Lung (tissue), 12 donors: ENCODE measurements around the gene CALCB. TPM values are rescaled to one million over a fixed set of nuclear protein-coding genes. Genes with fewer than 3 reads are reported as not detected.

Source experiments
- ATAC-seq: fragments of 200-7000 bp; cut with Tn5 transposase; one replicate; pipeline ENCODE4 v1.9.1; 2020; ENCODE audit warnings: moderate number of reproducible peaks; ENCODE audit not compliant: insufficient read depth, low FRiP score
- DNase-seq, 3 donors: peaks; one replicate each; pipeline ENCODE4 v3.0.0-alpha.2; 2013 to 2017
- H3K27ac ChIP-seq, 2 donors: one replicate each; pipeline ENCODE4 v1.5.1; 2013; ENCODE audit warnings: mild to moderate bottlenecking in 2 of 2, moderate library complexity in 2 of 2, control low read depth in 1 of 2, inconsistent platforms in 1 of 2, low read depth in 1 of 2, low read length in 1 of 2
- H3K27me3 ChIP-seq, 3 donors: one replicate each; pipeline ENCODE4 v1.5.1; 2013; ENCODE audit warnings: low read length in 2 of 3; ENCODE audit not compliant: control insufficient read depth in 3 of 3, insufficient read depth in 3 of 3
- H3K36me3 ChIP-seq, 4 donors: one replicate each; pipeline ENCODE4 v1.5.1; 2013; ENCODE audit warnings: low read length in 4 of 4, mild to moderate bottlenecking in 1 of 4, moderate library complexity in 1 of 4; ENCODE audit not compliant: control insufficient read depth in 4 of 4, insufficient read depth in 4 of 4
- H3K4me1 ChIP-seq, 5 donors: one replicate each; pipeline ENCODE4 v1.5.1; 2013; ENCODE audit warnings: low read length in 5 of 5, mild to moderate bottlenecking in 2 of 5, moderate library complexity in 1 of 5; ENCODE audit not compliant: control insufficient read depth in 5 of 5, insufficient read depth in 5 of 5
- H3K4me3 ChIP-seq: one replicate; pipeline ENCODE4 v1.5.1; 2013; ENCODE audit warnings: mild to moderate bottlenecking, control low read depth, moderate library complexity
- H3K9ac ChIP-seq, 2 donors: one replicate each; pipeline ENCODE4 v1.5.1; 2013; ENCODE audit warnings: low read length in 2 of 2, control low read depth in 1 of 2; ENCODE audit not compliant: insufficient read depth in 1 of 2
- H3K9me3 ChIP-seq, 4 donors: one replicate each; pipeline ENCODE4 v1.5.1; 2013; ENCODE audit warnings: low read length in 3 of 4, mild to moderate bottlenecking in 1 of 4, moderate library complexity in 1 of 4; ENCODE audit not compliant: control insufficient read depth in 4 of 4, insufficient read depth in 3 of 4
- WGBS, 2 donors: extraction: QIAGEN DNeasy Blood & Tissue Kit; methylation state at CpG; one replicate each; pipeline ENCODE4 v1.1.7; 2013; 5-methylcytosine and 5-hydroxymethylcytosine counted together
- polyA plus RNA-seq, 2 donors: library from polyadenylated mRNA; stranded (reverse); fragments of 200-250 nt; gene quantifications; one replicate each; pipeline ENCODE4 v1.2.1, GENCODE V29; 2013
- total RNA-seq, 2 donors: library from RNA; depleted of rRNA in 1 of 2; stranded (reverse); fragments of >200 nt in 1 of 2; gene quantifications; one replicate each; pipeline ENCODE4 v1.2.1, GENCODE V29; 2014 to 2021
- TF ChIP-seq, protein P1 (sequence below): IDR thresholded peaks from 2 replicates; pipeline ENCODE4 v1.5.1; 2012; ENCODE audit warnings: mild to moderate bottlenecking; ENCODE audit errors: control extremely low read depth, extremely low read depth
- donor health status: control.
- donor health status: control.
- donor health status: Bipolar disorder and iron deficiency.
- donor health status: healthy.
- donor health status: DM: yes; HTN: yes; CAD: no.

Gene CALCB
- total and polyA plus RNA-seq, 4 donors, result 0.09 to 0.25 (median 0.11) TPM; not detected in 1

DNA sequence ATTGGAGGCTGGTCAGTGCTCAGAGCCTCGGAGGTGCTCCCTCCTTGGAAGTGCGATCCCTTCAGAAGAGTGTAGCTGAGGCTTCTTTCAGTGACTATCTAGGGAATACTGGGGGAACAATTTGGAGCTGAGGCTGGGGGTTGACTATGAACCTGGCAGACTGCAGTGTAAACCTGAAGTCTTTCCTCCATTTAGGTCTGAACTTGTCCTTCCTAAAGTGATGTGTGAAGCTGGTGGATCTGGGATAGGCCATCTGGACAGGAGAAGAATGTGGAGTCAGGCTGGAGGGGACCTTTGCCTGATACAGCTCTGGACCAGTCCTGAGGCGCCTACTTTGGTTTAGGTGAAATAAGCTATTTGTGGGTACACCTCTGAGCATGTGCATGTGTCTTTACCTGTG is 37.8 kb downstream of the CALCB start:
- Histone ChIP-seq H3K4me1 (peaks cover 0 to 8% (median 0%) of the 10 kb centered on the region in 5 donors), H3K27me3 (peaks cover 0 to 4% (median 0%) of the 10 kb centered on the region in 3 donors), H3K27ac (no peak overlapping the region), H3K9me3 (peaks cover 0 to 1% (median 0%) of the 10 kb centered on the region in 4 donors), H3K36me3 (no peaks in the 10 kb centered on the region), H3K4me3 (no peak overlapping the region), H3K9ac (no peak overlapping the region)
- no peak for DNase-seq
- no peak for ATAC-seq
- 93 to 98% methylated on average over 3 of the region's 3 CpGs for WGBS, 2 donors
- TF ChIP-seq, protein P1, sequence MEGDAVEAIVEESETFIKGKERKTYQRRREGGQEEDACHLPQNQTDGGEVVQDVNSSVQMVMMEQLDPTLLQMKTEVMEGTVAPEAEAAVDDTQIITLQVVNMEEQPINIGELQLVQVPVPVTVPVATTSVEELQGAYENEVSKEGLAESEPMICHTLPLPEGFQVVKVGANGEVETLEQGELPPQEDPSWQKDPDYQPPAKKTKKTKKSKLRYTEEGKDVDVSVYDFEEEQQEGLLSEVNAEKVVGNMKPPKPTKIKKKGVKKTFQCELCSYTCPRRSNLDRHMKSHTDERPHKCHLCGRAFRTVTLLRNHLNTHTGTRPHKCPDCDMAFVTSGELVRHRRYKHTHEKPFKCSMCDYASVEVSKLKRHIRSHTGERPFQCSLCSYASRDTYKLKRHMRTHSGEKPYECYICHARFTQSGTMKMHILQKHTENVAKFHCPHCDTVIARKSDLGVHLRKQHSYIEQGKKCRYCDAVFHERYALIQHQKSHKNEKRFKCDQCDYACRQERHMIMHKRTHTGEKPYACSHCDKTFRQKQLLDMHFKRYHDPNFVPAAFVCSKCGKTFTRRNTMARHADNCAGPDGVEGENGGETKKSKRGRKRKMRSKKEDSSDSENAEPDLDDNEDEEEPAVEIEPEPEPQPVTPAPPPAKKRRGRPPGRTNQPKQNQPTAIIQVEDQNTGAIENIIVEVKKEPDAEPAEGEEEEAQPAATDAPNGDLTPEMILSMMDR, result no peak

DNA sequence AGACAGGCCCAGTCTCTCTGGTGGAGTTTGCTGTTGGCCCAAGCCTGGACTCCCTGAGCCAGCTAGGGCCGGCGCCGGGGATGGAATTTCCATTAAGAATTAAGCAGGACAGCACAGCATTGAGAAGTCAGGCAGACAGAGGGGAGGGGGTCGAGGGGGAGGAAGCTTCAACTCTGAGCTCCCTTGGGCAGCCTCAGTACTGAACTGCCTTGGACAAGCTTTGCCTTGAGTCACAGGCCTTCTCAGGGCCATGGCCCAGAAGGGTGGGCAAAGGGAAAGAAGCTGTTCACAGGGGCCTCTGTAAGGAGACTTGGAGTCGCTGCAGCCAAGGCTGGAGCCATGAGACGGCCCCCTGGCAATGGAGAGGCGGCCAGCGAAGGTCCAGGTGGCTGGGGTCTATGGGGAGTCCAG is 38.7 kb downstream of the CALCB start:
- ATAC-seq (no peak), DNase-seq (peak in 2 of 3 donors; percentile 14 to 40)
- Histone ChIP-seq H3K9me3 (peaks cover 0 to 1% (median 0%) of the 10 kb centered on the region in 4 donors), H3K4me1 (peaks cover 0 to 8% (median 0%) of the 10 kb centered on the region in 5 donors), H3K4me3 (no peak overlapping the region), H3K27ac (no peak overlapping the region), H3K9ac (no peak overlapping the region), H3K27me3 (peaks cover 0 to 4% (median 0%) of the 10 kb centered on the region in 3 donors), H3K36me3 (no peaks in the 10 kb centered on the region)
- WGBS, 2 donors, result 84 to 92% methylated on average over 8 of the region's 8 CpGs
- TF ChIP-seq, protein P1, result no peak

DNA sequence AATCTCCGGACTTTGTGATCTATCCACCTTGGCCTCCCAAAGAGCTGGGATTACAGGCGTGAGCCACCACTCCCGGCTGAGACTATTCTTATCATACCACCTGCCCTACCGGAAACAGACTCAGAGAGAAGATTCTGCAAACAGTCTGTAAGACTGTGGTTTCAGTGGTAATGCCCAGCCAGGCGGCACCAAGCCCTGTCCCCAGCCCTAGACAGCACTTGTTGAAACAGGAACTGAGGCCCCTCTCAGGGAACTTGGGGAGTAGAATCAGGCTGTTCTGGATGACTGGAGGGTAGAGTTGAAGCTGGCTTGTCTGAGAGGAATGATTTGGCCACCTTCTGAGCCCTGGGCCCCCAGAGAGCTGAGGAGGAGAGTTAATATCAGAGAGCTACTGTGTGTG is 40.0 kb downstream of the CALCB start:
- DNase-seq, result no peak
- Histone ChIP-seq H3K27ac (no peak overlapping the region), H3K4me1 (peaks cover 0 to 8% (median 0%) of the 10 kb centered on the region in 5 donors)

More for the DNA sequence above, 40.0 kb downstream of the CALCB start:
- WGBS, 2 donors, result 51 to 66% methylated on average over 5 of the region's 5 CpGs
- H3K9me3 ChIP-seq, result peaks cover 0 to 1% (median 0%) of the 10 kb centered on the region in 4 donors
- no peak overlapping the region for H3K4me3 ChIP-seq
- H3K9ac ChIP-seq, result no peak overlapping the region
- TF ChIP-seq, protein P1, result no peak
- H3K27me3 ChIP-seq, result peaks cover 0 to 8% (median 0%) of the 10 kb centered on the region in 3 donors
- ATAC-seq, result no peak
- no peaks in the 10 kb centered on the region for H3K36me3 ChIP-seq
